Measurements from ENCODE around the gene THAP4. TPM values are rescaled to one million over a fixed set of nuclear protein-coding genes. Genes with fewer than 3 reads are reported as not detected.

The THAP4 gene
- total RNA-seq, 1 donor from 2014 or later: 46.0 TPM

DNA sequence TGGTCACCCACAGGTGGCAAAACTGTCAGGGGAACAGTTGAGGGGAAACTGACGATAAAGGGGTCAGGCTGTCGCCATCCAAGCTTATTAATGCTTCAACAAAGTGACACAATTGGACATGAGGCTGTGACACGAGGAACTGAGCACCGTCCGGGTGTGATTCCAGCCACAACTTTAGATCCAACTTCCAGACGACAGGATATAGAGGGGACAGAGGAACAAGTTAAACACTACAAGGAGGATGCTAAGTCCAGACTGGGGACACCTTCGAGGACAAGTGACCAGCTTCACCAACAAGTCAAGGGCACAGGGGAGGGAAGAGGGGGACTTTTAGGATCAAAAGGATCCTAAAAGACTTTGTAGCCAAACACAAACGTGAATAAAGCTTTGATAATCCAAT lies 54.6 kb downstream of the THAP4 start:
- H3K9me3 Mint-ChIP-seq (ENCODE audit: unreplicated experiment): peaks cover 45% of the 10 kb centered on the region
- H3K4me3 ChIP-seq (ENCODE audit: insufficient read depth, low read depth, low read length): no peak overlapping the region
- H2AFZ ChIP-seq (ENCODE audit: low read depth, low read length): no peak overlapping the region
- H3K27me3 Mint-ChIP-seq (ENCODE audit: low read depth, unreplicated experiment): no peaks in the 10 kb centered on the region
- H3K9me3 ChIP-seq (ENCODE audit: insufficient read depth, low read depth, low read length): peaks cover 19% of the 10 kb centered on the region
- no peaks in the 10 kb centered on the region for H3K4me1 ChIP-seq (ENCODE audit: insufficient read depth, low read length)
- H3K79me2 ChIP-seq (ENCODE audit: insufficient read depth, low read length): no peaks in the 10 kb centered on the region
- no peak overlapping the region for H3K27ac Mint-ChIP-seq (ENCODE audit: unreplicated experiment)
- H3K4me3 Mint-ChIP-seq (ENCODE audit: unreplicated experiment): no peak overlapping the region
- no peak overlapping the region for H3K9ac ChIP-seq (ENCODE audit: low read length)
- no peak overlapping the region for H3K27ac ChIP-seq (ENCODE audit: low read depth, low read length)
- no peaks in the 10 kb centered on the region for H4K20me1 ChIP-seq (ENCODE audit: insufficient read depth, low read length)
- H3K36me3 ChIP-seq (ENCODE audit: insufficient read depth, low read length): peaks cover 15% of the 10 kb centered on the region
- no peaks in the 10 kb centered on the region for H3K27me3 ChIP-seq (ENCODE audit: insufficient read depth, low read length)
- TF ChIP-seq EZH2 (IDR thresholded peaks at IDR 0.05; ENCODE audit: insufficient read depth, low read length): no peak
- TF ChIP-seq, protein P1, sequence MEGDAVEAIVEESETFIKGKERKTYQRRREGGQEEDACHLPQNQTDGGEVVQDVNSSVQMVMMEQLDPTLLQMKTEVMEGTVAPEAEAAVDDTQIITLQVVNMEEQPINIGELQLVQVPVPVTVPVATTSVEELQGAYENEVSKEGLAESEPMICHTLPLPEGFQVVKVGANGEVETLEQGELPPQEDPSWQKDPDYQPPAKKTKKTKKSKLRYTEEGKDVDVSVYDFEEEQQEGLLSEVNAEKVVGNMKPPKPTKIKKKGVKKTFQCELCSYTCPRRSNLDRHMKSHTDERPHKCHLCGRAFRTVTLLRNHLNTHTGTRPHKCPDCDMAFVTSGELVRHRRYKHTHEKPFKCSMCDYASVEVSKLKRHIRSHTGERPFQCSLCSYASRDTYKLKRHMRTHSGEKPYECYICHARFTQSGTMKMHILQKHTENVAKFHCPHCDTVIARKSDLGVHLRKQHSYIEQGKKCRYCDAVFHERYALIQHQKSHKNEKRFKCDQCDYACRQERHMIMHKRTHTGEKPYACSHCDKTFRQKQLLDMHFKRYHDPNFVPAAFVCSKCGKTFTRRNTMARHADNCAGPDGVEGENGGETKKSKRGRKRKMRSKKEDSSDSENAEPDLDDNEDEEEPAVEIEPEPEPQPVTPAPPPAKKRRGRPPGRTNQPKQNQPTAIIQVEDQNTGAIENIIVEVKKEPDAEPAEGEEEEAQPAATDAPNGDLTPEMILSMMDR (IDR thresholded peaks at IDR 0.05; ENCODE audit: insufficient read depth, low read depth, low read length): no peak
- peaks cover 61% of the 10 kb centered on the region for H3K36me3 Mint-ChIP-seq (ENCODE audit: low read depth, unreplicated experiment)
- no peak overlapping the region for H3K4me2 ChIP-seq (ENCODE audit: low read length)
- DNase-seq (ENCODE audit: low read depth) (no peak), FAIRE-seq (no peak)
- peaks cover 12% of the 10 kb centered on the region for H3K4me1 Mint-ChIP-seq (ENCODE audit: low read depth, unreplicated experiment)

DNA sequence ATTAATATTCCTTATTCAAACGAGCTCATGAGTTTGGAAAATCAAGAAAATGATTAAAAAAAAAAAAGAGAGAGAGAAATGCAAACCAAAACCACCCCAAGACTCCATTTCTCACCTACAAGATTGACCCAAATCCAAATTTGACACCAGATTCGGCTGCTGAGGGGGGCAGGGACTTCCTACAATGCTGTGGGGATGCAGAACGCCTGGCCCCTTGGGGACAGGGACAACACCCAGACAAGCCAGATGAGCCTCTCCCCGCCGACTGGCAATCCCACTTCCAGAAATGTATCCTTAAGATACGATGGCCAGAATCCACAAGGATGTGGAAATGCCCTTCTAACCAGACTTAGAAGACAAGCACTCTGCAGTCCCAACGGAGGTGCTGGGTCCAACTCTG lies 57.7 kb downstream of the THAP4 start:
- Mint-ChIP-seq H3K27ac (ENCODE audit: unreplicated experiment) (no peak overlapping the region), H3K36me3 (ENCODE audit: low read depth, unreplicated experiment) (peaks cover 43% of the 10 kb centered on the region), H3K4me1 (ENCODE audit: low read depth, unreplicated experiment) (peaks cover 11% of the 10 kb centered on the region), H3K27me3 (ENCODE audit: low read depth, unreplicated experiment) (no peaks in the 10 kb centered on the region), H3K9me3 (ENCODE audit: unreplicated experiment) (peaks cover 18% of the 10 kb centered on the region), H3K4me3 (ENCODE audit: unreplicated experiment) (no peak overlapping the region)
- DNase-seq (ENCODE audit: low read depth) (no peak), FAIRE-seq (no peak)
- TF ChIP-seq, protein P1 (IDR thresholded peaks at IDR 0.05; ENCODE audit: insufficient read depth, low read depth, low read length): no peak
- no peak for TF ChIP-seq EZH2 (IDR thresholded peaks at IDR 0.05; ENCODE audit: insufficient read depth, low read length)
- no peaks in the 10 kb centered on the region for H3K27me3 ChIP-seq (ENCODE audit: insufficient read depth, low read length)
- no peaks in the 10 kb centered on the region for H3K4me1 ChIP-seq (ENCODE audit: insufficient read depth, low read length)
- no peak overlapping the region for H3K27ac ChIP-seq (ENCODE audit: low read depth, low read length)
- no peak overlapping the region for H3K9ac ChIP-seq (ENCODE audit: low read length)
- H3K4me3 ChIP-seq (ENCODE audit: insufficient read depth, low read depth, low read length): no peak overlapping the region
- no peaks in the 10 kb centered on the region for H3K79me2 ChIP-seq (ENCODE audit: insufficient read depth, low read length)
- H2AFZ ChIP-seq (ENCODE audit: low read depth, low read length): no peak overlapping the region
- H3K4me2 ChIP-seq (ENCODE audit: low read length): no peak overlapping the region
- peaks cover 13% of the 10 kb centered on the region for H4K20me1 ChIP-seq (ENCODE audit: insufficient read depth, low read length)
- H3K9me3 ChIP-seq (ENCODE audit: insufficient read depth, low read depth, low read length): peaks cover 5% of the 10 kb centered on the region
- peaks cover 8% of the 10 kb centered on the region for H3K36me3 ChIP-seq (ENCODE audit: insufficient read depth, low read length)

DNA sequence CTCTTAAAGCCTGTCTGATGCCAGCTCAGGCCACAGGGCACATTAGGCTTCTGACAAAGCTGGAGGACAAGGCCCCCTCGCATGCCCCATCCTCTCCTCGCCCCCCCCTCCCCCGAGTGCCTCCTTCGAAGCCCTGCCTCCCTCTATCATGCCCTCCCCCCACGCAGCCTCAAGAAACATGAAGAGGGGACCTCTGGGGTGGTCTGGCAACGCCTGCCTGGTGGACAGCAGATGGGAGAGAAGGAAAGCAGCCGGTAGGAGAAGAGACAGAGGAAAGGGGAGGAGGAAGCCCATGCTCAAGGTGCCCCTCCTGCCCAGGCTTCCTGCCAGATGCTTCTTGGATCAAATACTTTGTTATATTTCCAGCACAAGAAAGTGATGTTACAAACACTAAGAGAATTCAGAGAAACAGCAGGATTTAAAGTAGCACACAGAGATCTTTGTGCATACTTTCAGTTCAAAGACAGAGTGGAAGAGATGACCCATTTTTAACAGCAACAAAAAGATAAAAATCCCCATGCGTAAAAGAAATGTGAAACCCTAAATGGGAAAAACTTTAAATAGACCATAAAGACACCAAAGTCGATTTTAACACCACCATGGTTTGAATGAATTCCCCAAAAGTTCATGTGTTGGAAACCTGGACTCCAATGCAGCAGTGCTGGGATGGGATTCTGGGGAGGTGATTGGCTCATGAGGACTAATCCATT lies 59.4 kb downstream of the THAP4 start:
- H3K27me3 Mint-ChIP-seq (ENCODE audit: low read depth, unreplicated experiment): no peaks in the 10 kb centered on the region
- peak overlapping the region; percentile 1 for H3K27ac Mint-ChIP-seq (ENCODE audit: unreplicated experiment)
- Histone ChIP-seq H3K4me2 (ENCODE audit: low read length) (no peak overlapping the region), H2AFZ (ENCODE audit: low read depth, low read length) (no peak overlapping the region), H4K20me1 (ENCODE audit: insufficient read depth, low read length) (peaks cover 24% of the 10 kb centered on the region), H3K79me2 (ENCODE audit: insufficient read depth, low read length) (no peaks in the 10 kb centered on the region), H3K4me1 (ENCODE audit: insufficient read depth, low read length) (no peaks in the 10 kb centered on the region), H3K9me3 (ENCODE audit: insufficient read depth, low read depth, low read length) (no peaks in the 10 kb centered on the region), H3K27ac (ENCODE audit: low read depth, low read length) (no peak overlapping the region), H3K36me3 (ENCODE audit: insufficient read depth, low read length) (peaks cover 5% of the 10 kb centered on the region), H3K4me3 (ENCODE audit: insufficient read depth, low read depth, low read length) (no peak overlapping the region), H3K9ac (ENCODE audit: low read length) (no peak overlapping the region), H3K27me3 (ENCODE audit: insufficient read depth, low read length) (no peaks in the 10 kb centered on the region)
- H3K9me3 Mint-ChIP-seq (ENCODE audit: unreplicated experiment): peaks cover 14% of the 10 kb centered on the region
- H3K4me1 Mint-ChIP-seq (ENCODE audit: low read depth, unreplicated experiment): peaks cover 11% of the 10 kb centered on the region
- H3K36me3 Mint-ChIP-seq (ENCODE audit: low read depth, unreplicated experiment): peaks cover 33% of the 10 kb centered on the region
- H3K4me3 Mint-ChIP-seq (ENCODE audit: unreplicated experiment): no peak overlapping the region
- TF ChIP-seq, protein P1 (IDR thresholded peaks at IDR 0.05; ENCODE audit: insufficient read depth, low read depth, low read length): no peak
- TF ChIP-seq EZH2 (IDR thresholded peaks at IDR 0.05; ENCODE audit: insufficient read depth, low read length): no peak
- no peak for FAIRE-seq
- peak; percentile 29 for DNase-seq (ENCODE audit: low read depth)
